ENCODE results near the gene MLPH.

DNA sequence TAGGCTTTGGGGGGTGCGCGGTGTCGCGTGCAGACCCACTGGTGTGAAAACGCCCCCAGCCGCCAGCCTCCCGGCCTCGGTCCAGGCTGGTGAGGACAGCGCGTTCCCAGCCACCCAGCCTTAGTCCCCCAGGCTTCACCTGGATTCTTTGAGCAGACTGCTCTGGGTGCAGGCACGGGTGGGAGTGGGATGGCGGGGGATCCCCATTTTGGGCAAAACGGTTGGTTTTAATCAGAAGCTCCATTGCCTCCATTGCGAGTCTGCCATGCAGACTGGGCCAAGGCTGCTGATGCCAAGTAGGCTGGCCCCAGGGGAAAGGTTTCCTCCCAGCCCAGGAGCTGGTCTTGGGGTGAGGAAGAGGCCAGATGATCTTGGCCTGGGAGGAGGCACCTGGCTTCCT lies 445 bp downstream of the MLPH start:
- TF ChIP-seq, protein P1, sequence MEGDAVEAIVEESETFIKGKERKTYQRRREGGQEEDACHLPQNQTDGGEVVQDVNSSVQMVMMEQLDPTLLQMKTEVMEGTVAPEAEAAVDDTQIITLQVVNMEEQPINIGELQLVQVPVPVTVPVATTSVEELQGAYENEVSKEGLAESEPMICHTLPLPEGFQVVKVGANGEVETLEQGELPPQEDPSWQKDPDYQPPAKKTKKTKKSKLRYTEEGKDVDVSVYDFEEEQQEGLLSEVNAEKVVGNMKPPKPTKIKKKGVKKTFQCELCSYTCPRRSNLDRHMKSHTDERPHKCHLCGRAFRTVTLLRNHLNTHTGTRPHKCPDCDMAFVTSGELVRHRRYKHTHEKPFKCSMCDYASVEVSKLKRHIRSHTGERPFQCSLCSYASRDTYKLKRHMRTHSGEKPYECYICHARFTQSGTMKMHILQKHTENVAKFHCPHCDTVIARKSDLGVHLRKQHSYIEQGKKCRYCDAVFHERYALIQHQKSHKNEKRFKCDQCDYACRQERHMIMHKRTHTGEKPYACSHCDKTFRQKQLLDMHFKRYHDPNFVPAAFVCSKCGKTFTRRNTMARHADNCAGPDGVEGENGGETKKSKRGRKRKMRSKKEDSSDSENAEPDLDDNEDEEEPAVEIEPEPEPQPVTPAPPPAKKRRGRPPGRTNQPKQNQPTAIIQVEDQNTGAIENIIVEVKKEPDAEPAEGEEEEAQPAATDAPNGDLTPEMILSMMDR (IDR thresholded peaks at IDR 0.05) = no peak
- no peak for TF ChIP-seq POLR2A (IDR thresholded peaks at IDR 0.05)
